ENCODE results near the gene MED14.

MED14 gene

GRCh38 chrX:40637687-40638086 is 97.7 kb downstream of the MED14 start:
- H3K27ac ChIP-seq, result no peak overlapping the region
- no peaks in the 10 kb centered on the region for H3K9me3 ChIP-seq
- H3K4me3 ChIP-seq (ENCODE audit: low read depth in 1 of 2, low read length in 1 of 2), result no peak overlapping the region
- peaks cover 0 to 13% of the 10 kb centered on the region in 2 experiments for H3K4me1 ChIP-seq (ENCODE audit: control insufficient read depth in 1 of 2, insufficient read depth in 1 of 2, low read depth in 1 of 2, low read length in 1 of 2)
- H3K27me3 ChIP-seq, result no peaks in the 10 kb centered on the region
- H3K36me3 ChIP-seq, result peaks cover 67% of the 10 kb centered on the region
- no peak for TF ChIP-seq CTCF (IDR thresholded peaks at IDR 0.05)

GRCh38 chrX:40632199-40632598 is 103.1 kb downstream of the MED14 start:
- H3K27me3 ChIP-seq, result no peaks in the 10 kb centered on the region
- H3K4me1 ChIP-seq (ENCODE audit: control insufficient read depth in 1 of 2, insufficient read depth in 1 of 2, low read depth in 1 of 2, low read length in 1 of 2), result peaks cover 0 to 3% of the 10 kb centered on the region in 2 experiments
- TF ChIP-seq CTCF (IDR thresholded peaks at IDR 0.05), result no peak
- no peak overlapping the region for H3K4me3 ChIP-seq (ENCODE audit: low read depth in 1 of 2, low read length in 1 of 2)
- peaks cover 97% of the 10 kb centered on the region for H3K36me3 ChIP-seq
- H3K27ac ChIP-seq, result no peak overlapping the region
- no peaks in the 10 kb centered on the region for H3K9me3 ChIP-seq

GRCh38 chrX:40628506-40628905 is 106.8 kb downstream of the MED14 start:
- no peaks in the 10 kb centered on the region for H3K27me3 ChIP-seq
- peak overlapping the region; percentile 31 for H3K27ac ChIP-seq
- no peaks in the 10 kb centered on the region for H3K9me3 ChIP-seq
- no peak overlapping the region for H3K4me3 ChIP-seq (ENCODE audit: low read depth in 1 of 2, low read length in 1 of 2)
- H3K36me3 ChIP-seq, result peaks cover 67% of the 10 kb centered on the region
- no peak for TF ChIP-seq CTCF (IDR thresholded peaks at IDR 0.05)
- peaks cover 0 to 3% of the 10 kb centered on the region in 2 experiments for H3K4me1 ChIP-seq (ENCODE audit: control insufficient read depth in 1 of 2, insufficient read depth in 1 of 2, low read depth in 1 of 2, low read length in 1 of 2)

- no peak overlapping the region for H3K27ac ChIP-seq
- peaks cover 36% of the 10 kb centered on the region for H3K36me3 ChIP-seq
- H3K4me1 ChIP-seq (ENCODE audit: control insufficient read depth in 1 of 2, insufficient read depth in 1 of 2, low read depth in 1 of 2, low read length in 1 of 2), result peaks cover 0 to 3% of the 10 kb centered on the region in 2 experiments
- no peaks in the 10 kb centered on the region for H3K27me3 ChIP-seq
- TF ChIP-seq CTCF (IDR thresholded peaks at IDR 0.05), result no peak
- no peak overlapping the region for H3K4me3 ChIP-seq (ENCODE audit: low read depth in 1 of 2, low read length in 1 of 2)
- no peaks in the 10 kb centered on the region for H3K9me3 ChIP-seq
These were observed 110.0 kb downstream of the MED14 start for GRCh38 chrX:40625294-40625693.

- H3K36me3 ChIP-seq, result peaks cover 19% of the 10 kb centered on the region
- H3K27ac ChIP-seq, result no peak overlapping the region
- no peak for TF ChIP-seq CTCF (IDR thresholded peaks at IDR 0.05)
- H3K4me3 ChIP-seq (ENCODE audit: low read depth in 1 of 2, low read length in 1 of 2), result no peak overlapping the region
- no peaks in the 10 kb centered on the region for H3K27me3 ChIP-seq
- H3K4me1 ChIP-seq (ENCODE audit: control insufficient read depth in 1 of 2, insufficient read depth in 1 of 2, low read depth in 1 of 2, low read length in 1 of 2), result peaks cover 0 to 1% of the 10 kb centered on the region in 2 experiments
- H3K9me3 ChIP-seq, result no peaks in the 10 kb centered on the region
These were observed 111.7 kb downstream of the MED14 start for GRCh38 chrX:40623665-40624064.

- H3K27me3 ChIP-seq, result no peaks in the 10 kb centered on the region
- no peaks in the 10 kb centered on the region for H3K9me3 ChIP-seq
- no peaks in the 10 kb centered on the region for H3K4me1 ChIP-seq (ENCODE audit: control insufficient read depth in 1 of 2, insufficient read depth in 1 of 2, low read depth in 1 of 2, low read length in 1 of 2)
- no peak within 1 kb of the TSS for H3K4me3 ChIP-seq (ENCODE audit: low read depth in 1 of 2, low read length in 1 of 2)
- H3K36me3 ChIP-seq, result peaks cover 14% of the 10 kb centered on the region
- TF ChIP-seq CTCF (IDR thresholded peaks at IDR 0.05), result no peak
- H3K27ac ChIP-seq, result no peak within 1 kb of the TSS
These were observed 112.2 kb downstream of the MED14 start, which contains the start of gene MPC1L for GRCh38 chrX:40623139-40623536. MPC1L (plus strand) TSS chrX:40623428; CDS start chrX:40623566, 138 bp downstream.
